ENCODE results near the gene TXNDC17. TPM values are rescaled to one million over a fixed set of nuclear protein-coding genes. Genes with fewer than 3 reads are reported as not detected.
"Not testable (repeated sequence)": the region's sequence is repeated elsewhere in the genome, so short reads cannot be mapped to it uniquely, and the experiment has no call there.

TXNDC17 gene
- total RNA-seq, 2 donors from 2014 or later = 135 to 151 TPM

DNA sequence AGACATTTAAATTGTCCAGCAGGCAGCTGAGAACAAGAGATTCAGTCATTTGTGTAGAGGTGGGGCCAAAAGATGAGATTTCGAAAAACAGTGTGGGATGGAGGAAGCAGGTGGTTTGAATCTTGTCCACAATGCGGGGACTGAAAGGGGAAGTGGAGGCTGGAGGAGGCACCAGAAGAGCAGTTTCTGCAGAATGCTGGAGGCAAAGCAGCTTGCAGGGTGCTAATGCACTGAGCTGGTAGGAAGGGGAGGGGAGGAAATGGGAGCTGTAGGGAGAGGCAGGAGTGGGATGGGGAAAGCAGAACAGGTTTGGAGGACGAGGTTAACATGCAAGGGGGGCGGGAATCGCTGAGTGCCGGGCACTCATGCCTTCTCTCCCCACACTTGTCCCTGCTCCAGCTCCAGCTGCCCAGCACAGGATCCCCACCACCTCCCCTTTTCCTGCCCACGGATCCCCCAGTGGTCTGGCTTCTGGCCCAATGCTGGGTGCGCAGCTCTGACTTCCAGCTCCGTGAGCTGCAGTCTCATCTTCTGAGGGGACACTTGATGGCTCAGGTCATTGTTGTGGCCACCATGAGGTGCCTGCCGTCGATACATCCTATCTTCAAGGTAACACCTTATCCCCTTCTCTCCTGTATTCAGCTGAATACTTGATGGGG is 20.1 kb downstream of the TXNDC17 start:
- Histone ChIP-seq H3K27me3 (ENCODE audit: control insufficient read depth, insufficient read depth, low read length, poor library complexity, severe bottlenecking) (peaks cover 26% of the 10 kb centered on the region), H3K27ac (ENCODE audit: low read depth, low read length) (no peak overlapping the region), H3K9ac (ENCODE audit: extremely low read depth, low read length, poor library complexity, severe bottlenecking) (no peak overlapping the region), H3K36me3 (ENCODE audit: control insufficient read depth, insufficient read depth, low read length) (no peaks in the 10 kb centered on the region), H3K4me1 (ENCODE audit: control insufficient read depth, insufficient read depth, low read length) (no peaks in the 10 kb centered on the region), H3K9me3 (ENCODE audit: control insufficient read depth, low read length) (no peaks in the 10 kb centered on the region), H3K4me3 (ENCODE audit: low read length) (no peak overlapping the region)
- WGBS, 2 experiments (ENCODE audit: insufficient coverage in 1 of 2, insufficient read length in 1 of 2) = 83 to 86% methylated on average over 4 to 11 of the region's 11 CpGs
- H3K4me1 Mint-ChIP-seq = peaks cover 3% of the 10 kb centered on the region
- peak; percentile 39 for DNase-seq
- no peaks in the 10 kb centered on the region for H3K9me3 Mint-ChIP-seq
- H3K27me3 Mint-ChIP-seq (ENCODE audit: insufficient read depth) = peaks cover 51% of the 10 kb centered on the region
- TF ChIP-seq, protein P1, sequence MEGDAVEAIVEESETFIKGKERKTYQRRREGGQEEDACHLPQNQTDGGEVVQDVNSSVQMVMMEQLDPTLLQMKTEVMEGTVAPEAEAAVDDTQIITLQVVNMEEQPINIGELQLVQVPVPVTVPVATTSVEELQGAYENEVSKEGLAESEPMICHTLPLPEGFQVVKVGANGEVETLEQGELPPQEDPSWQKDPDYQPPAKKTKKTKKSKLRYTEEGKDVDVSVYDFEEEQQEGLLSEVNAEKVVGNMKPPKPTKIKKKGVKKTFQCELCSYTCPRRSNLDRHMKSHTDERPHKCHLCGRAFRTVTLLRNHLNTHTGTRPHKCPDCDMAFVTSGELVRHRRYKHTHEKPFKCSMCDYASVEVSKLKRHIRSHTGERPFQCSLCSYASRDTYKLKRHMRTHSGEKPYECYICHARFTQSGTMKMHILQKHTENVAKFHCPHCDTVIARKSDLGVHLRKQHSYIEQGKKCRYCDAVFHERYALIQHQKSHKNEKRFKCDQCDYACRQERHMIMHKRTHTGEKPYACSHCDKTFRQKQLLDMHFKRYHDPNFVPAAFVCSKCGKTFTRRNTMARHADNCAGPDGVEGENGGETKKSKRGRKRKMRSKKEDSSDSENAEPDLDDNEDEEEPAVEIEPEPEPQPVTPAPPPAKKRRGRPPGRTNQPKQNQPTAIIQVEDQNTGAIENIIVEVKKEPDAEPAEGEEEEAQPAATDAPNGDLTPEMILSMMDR (conservative IDR thresholded peaks at IDR 0.05) = no peak
- H3K27ac Mint-ChIP-seq = no peak overlapping the region
- no peak overlapping the region for H3K4me3 Mint-ChIP-seq
- H3K36me3 Mint-ChIP-seq (ENCODE audit: low read depth) = no peaks in the 10 kb centered on the region

GRCh38 chr17:6661464-6661848 is 20.6 kb downstream of the TXNDC17 start:
- Histone ChIP-seq H3K9me3 (ENCODE audit: control insufficient read depth, low read length) (no peaks in the 10 kb centered on the region), H3K4me1 (ENCODE audit: control insufficient read depth, insufficient read depth, low read length) (no peaks in the 10 kb centered on the region), H3K36me3 (ENCODE audit: control insufficient read depth, insufficient read depth, low read length) (no peaks in the 10 kb centered on the region), H3K9ac (ENCODE audit: extremely low read depth, low read length, poor library complexity, severe bottlenecking) (no peak overlapping the region), H3K27ac (ENCODE audit: low read depth, low read length) (no peak overlapping the region), H3K27me3 (ENCODE audit: control insufficient read depth, insufficient read depth, low read length, poor library complexity, severe bottlenecking) (peaks cover 24% of the 10 kb centered on the region), H3K4me3 (ENCODE audit: low read length) (no peak overlapping the region)
- TF ChIP-seq, protein P1 (conservative IDR thresholded peaks at IDR 0.05) = no peak
- Mint-ChIP-seq H3K36me3 (ENCODE audit: low read depth) (no peaks in the 10 kb centered on the region), H3K9me3 (no peaks in the 10 kb centered on the region), H3K27me3 (ENCODE audit: insufficient read depth) (peaks cover 46% of the 10 kb centered on the region), H3K27ac (no peak overlapping the region), H3K4me1 (peaks cover 3% of the 10 kb centered on the region), H3K4me3 (no peak overlapping the region)
- 100% methylated on average over 2 of the region's 2 CpGs; no CpG with 5 or more reads in 1 of the 2 experiments for WGBS, 2 experiments (ENCODE audit: insufficient coverage in 1 of 2, insufficient read length in 1 of 2)
- DNase-seq = no peak

DNA sequence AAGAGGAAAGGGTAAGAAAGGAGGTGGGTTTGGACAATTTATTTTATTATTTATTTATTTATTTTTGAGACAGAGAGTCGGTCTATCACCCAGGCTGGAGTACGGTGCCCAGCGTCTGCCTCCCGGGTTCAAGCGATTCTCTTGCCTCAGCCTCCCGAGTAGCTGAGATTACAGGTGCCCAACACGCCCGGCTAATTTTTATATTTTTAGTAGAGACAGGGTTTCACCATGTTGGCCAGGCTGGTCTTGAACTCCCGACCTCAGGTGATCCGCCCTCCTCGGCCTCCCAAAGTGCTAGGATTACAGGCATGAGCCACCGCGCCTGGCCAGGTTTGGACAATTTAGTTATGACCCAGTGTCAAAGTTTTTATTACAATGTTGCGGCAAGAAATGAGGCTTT is 22.3 kb downstream of the TXNDC17 start:
- H3K9me3 Mint-ChIP-seq; H3K4me3 ChIP-seq (ENCODE audit: low read length); H3K9ac ChIP-seq (ENCODE audit: extremely low read depth, low read length, poor library complexity, severe bottlenecking); DNase-seq; H3K36me3 Mint-ChIP-seq (ENCODE audit: low read depth); H3K4me1 Mint-ChIP-seq; H3K27ac ChIP-seq (ENCODE audit: low read depth, low read length); H3K4me1 ChIP-seq (ENCODE audit: control insufficient read depth, insufficient read depth, low read length); H3K9me3 ChIP-seq (ENCODE audit: control insufficient read depth, low read length); H3K27ac Mint-ChIP-seq; H3K36me3 ChIP-seq (ENCODE audit: control insufficient read depth, insufficient read depth, low read length); H3K4me3 Mint-ChIP-seq: not testable (repeated sequence)
- peaks cover 10% of the 10 kb centered on the region for H3K27me3 ChIP-seq (ENCODE audit: control insufficient read depth, insufficient read depth, low read length, poor library complexity, severe bottlenecking)
- H3K27me3 Mint-ChIP-seq (ENCODE audit: insufficient read depth) = peaks cover 39% of the 10 kb centered on the region
- WGBS, 2 experiments (ENCODE audit: insufficient coverage in 1 of 2, insufficient read length in 1 of 2) = 94 to 96% methylated on average over 12 to 14 of the region's 14 CpGs

Measured in endodermal cell (in vitro differentiated cells).